Common myeloid progenitor, CD34-positive (primary cell): Measurements from ENCODE around the gene TOM1L2.

Source experiments
- CTCF ChIA-PET: fragments of 350-600 bp; sonication (Branson Sonifier 250); formaldehyde crosslinking; loops from one replicate; lab custom pipeline; 2021; ENCODE audit warnings: antibody characterized with exemption; lab: Charles Lee
- POLR2A ChIA-PET: fragments of 350-600 bp; sonication (Branson Sonifier 250); formaldehyde crosslinking; loops from one replicate; lab custom pipeline; 2021; ENCODE audit warnings: antibody characterized with exemption; lab: Charles Lee
- DNase-seq, 3 donors: peaks; one replicate each; pipeline versions ENCODE4 v3.0.0 to v3.0.0-alpha.2; 2013
- H3K27ac ChIP-seq, 2 experiments: 1 replicate in 1 of 2; 2 replicates in 1 of 2; pipeline ENCODE4 v1.7.0; 2013; ENCODE audit warnings: inconsistent platforms in 2 of 2, low read length in 2 of 2, mild to moderate bottlenecking in 2 of 2, low read depth in 1 of 2, moderate library complexity in 1 of 2; ENCODE audit not compliant: severe bottlenecking in 2 of 2, insufficient read depth in 1 of 2, poor library complexity in 1 of 2
- H3K27me3 ChIP-seq, 5 experiments: replicated peaks in 2 of 5; 1 replicate in 3 of 5; 2 replicates in 2 of 5; pipeline versions ENCODE4 v1.6.1 to v1.7.0; 2013; ENCODE audit warnings: low read length in 4 of 5, mild to moderate bottlenecking in 2 of 5, moderate library complexity in 2 of 5, inconsistent platforms in 1 of 5; ENCODE audit not compliant: insufficient read depth in 5 of 5, control insufficient read depth in 4 of 5
- H3K36me3 ChIP-seq, 4 experiments: 1 replicate in 2 of 4; 2 replicates in 2 of 4; pipeline versions ENCODE4 v1.6.1 to v1.7.0; 2013; ENCODE audit warnings: low read length in 3 of 4, control low read depth in 1 of 4, mild to moderate bottlenecking in 1 of 4; ENCODE audit not compliant: control insufficient read depth in 4 of 4, insufficient read depth in 4 of 4
- H3K4me1 ChIP-seq, 4 experiments: 1 replicate in 3 of 4; 2 replicates in 1 of 4; pipeline versions ENCODE4 v1.6.1 to v1.7.1; 2013; ENCODE audit warnings: low read length in 3 of 4, mild to moderate bottlenecking in 3 of 4, control low read depth in 1 of 4, inconsistent platforms in 1 of 4, moderate library complexity in 1 of 4; ENCODE audit not compliant: control insufficient read depth in 4 of 4, insufficient read depth in 4 of 4; ENCODE audit errors: control extremely low read depth in 1 of 4
- H3K4me3 ChIP-seq, 7 experiments: 1 replicate in 4 of 7; 2 replicates in 3 of 7; pipeline versions ENCODE4 v1.5.1 to v1.7.0; 2013; ENCODE audit warnings: mild to moderate bottlenecking in 7 of 7, low read length in 6 of 7, moderate library complexity in 6 of 7, inconsistent platforms in 2 of 7, low read depth in 2 of 7, control low read depth in 1 of 7; ENCODE audit not compliant: insufficient read depth in 4 of 7, control insufficient read depth in 1 of 7; ENCODE audit errors: extremely low read depth in 1 of 7
- H3K9me3 ChIP-seq, 5 experiments: 1 replicate in 4 of 5; 2 replicates in 1 of 5; pipeline versions ENCODE4 v1.6.1 to v1.7.1; 2013; ENCODE audit warnings: low read length in 4 of 5, mild to moderate bottlenecking in 2 of 5, inconsistent platforms in 1 of 5, low read depth in 1 of 5, moderate library complexity in 1 of 5; ENCODE audit not compliant: control insufficient read depth in 4 of 5, insufficient read depth in 2 of 5; ENCODE audit errors: control extremely low read depth in 1 of 5
- WGBS: methylation state at CpG from one replicate; pipeline ENCODE4 v1.1.5; 2013; ENCODE audit not compliant: insufficient coverage; 5-methylcytosine and 5-hydroxymethylcytosine counted together

TOM1L2 gene

DNA sequence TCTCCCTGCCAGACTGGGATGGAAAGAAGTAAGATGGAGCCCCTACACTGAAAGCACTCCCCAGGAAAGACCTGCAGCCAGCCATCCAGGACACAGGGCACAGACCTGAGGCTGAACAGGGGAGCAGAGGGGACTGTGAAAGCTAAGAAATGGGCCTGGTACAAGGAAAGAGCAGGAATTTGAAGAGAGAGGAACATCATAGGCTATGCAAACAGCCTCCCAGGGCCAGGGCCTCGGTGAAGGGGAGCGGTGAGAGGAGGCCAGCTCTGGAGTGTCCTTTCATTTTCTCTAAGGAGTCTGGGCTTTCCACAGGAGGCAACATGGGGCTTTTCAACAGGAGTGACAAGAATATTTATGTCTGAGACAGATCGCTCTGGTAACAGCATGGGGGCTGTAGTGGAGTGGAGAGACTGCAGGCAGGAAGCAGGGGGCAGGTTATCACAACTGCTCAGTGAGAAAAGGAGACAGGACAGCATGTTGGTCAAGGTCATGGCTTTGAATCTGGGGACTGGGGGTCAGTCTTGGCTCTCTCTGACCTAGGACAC is 50.1 kb downstream of the TOM1L2 start:
- Histone ChIP-seq H3K27me3 (no peaks in the 10 kb centered on the region), H3K27ac (peak overlapping the region in 1 of 2 experiments; percentile 4), H3K4me1 (peaks cover 5 to 28% (median 9%) of the 10 kb centered on the region in 4 experiments), H3K36me3 (no peaks in the 10 kb centered on the region), H3K4me3 (no peak overlapping the region), H3K9me3 (no peaks in the 10 kb centered on the region)
- DNase-seq, result no peak
- CTCF ChIA-PET, result interaction anchor here (1.2 to 2.5 kb wide), 3 partner anchors 12 to 30 kb away, joined by 3 to 8 read pairs (median 7); no protein-coding TSS in a partner anchor
- POLR2A ChIA-PET, result no interaction called here
- 60% methylated on average over 3 of the region's 3 CpGs for WGBS

DNA sequence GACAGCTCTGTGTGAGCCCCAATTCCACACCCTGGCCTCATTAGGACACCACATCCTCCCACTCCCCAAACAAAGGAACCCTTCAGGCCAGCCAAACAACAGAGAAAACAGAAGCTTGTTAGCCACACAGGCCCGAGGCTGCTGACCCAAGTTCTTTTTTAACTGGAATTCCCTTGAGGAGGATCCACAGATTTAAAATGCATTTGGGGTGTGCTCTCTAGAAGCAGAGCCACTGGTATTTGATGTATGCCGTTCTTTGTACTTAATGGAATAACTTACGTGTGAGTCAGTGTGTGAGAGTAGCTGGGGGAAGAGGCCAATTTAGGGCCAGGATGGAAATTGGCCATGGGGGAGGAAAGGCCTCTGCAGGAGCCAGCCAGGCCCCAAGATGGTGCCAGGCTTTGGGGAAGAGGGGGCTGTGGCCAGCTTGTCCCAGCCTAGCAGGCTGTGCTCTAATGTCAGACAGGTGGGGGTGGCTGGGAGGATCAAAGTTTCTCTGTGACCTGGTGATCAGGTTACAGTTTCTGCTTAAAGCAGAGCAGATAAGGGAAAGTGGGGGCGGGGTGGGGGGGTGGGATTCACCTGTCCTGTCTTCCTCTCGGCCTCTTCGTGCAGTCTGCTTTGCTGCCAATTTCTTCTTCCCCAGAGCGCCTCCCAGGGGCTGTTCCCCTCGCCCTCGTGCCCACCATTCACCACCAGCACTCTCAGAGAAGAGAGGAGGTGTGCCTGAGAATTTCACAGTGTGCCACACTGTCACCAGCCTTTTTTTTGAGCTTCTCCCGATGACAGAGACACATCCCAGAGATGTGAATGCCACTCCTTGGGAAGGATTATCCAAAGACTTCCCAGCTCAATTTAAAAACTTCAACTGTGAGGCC is 50.8 kb downstream of the TOM1L2 start:
- 97% methylated on average over 8 of the region's 10 CpGs for WGBS
- Histone ChIP-seq H3K4me3 (no peak overlapping the region), H3K27ac (peak overlapping the region in 1 of 2 experiments; percentile 4), H3K9me3 (no peaks in the 10 kb centered on the region), H3K36me3 (no peaks in the 10 kb centered on the region), H3K4me1 (peaks cover 5 to 28% (median 9%) of the 10 kb centered on the region in 4 experiments), H3K27me3 (no peaks in the 10 kb centered on the region)
- CTCF ChIA-PET, result interaction anchor here (0.9 to 2.5 kb wide), 6 partner anchors 12 to 83 kb away, joined by 3 to 8 read pairs (median 4); no protein-coding TSS in a partner anchor
- no peak for DNase-seq
- POLR2A ChIA-PET, result no interaction called here

DNA sequence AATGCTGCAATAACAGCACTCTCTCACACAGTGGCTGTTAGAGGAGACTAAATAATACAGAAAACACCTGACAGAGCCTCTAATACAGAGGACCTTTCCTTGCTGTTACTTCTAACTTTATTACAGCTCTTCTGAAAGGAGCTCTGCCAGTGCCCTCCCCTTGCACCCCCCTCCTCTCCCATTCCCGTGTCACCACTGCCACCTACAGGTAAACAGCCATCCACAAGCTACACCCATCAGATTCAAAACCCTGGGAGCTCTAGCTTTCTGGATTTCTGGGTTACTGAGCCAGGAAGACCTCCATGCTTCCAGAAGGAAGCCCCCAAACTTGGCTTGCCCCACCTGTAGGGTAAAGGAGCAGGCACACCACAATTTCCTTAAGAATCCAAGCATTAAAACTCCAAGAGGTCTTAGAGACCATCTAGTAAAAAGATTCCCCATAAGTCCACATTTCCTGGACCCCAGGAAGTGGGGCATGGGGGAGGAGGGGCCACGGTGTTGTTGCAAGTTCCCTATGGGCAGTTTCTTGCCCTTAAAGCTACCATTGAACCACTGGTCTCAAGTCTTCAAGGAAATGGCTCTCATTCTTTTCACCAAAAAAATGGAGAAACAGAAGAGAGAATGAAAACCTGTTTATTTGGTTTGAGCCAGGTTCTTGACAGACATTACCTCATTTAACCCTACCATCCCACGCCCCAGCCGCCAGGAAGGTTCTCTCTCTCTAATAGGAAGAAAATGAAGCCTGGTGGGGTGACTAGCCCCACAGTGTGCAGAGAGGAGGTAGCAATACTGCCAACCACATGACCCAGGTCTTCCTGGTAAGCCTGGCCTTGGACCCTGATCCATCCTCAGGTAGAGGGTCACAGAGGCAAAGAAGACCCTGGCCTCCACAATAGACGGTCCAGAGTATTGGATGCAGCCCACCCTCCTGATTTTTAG is 52.8 kb downstream of the TOM1L2 start:
- ChIA-PET CTCF (interaction anchor here (0.7 to 3.4 kb wide), 23 partner anchors 9 to 239 kb away, joined by 3 to 17 read pairs (median 4); partner anchors contain the start of gene RAI1), POLR2A (no interaction called here)
- Histone ChIP-seq H3K27me3 (no peaks in the 10 kb centered on the region), H3K4me1 (peaks cover 5 to 30% (median 10%) of the 10 kb centered on the region in 4 experiments), H3K4me3 (no peak overlapping the region), H3K27ac (no peak overlapping the region), H3K9me3 (no peaks in the 10 kb centered on the region), H3K36me3 (no peaks in the 10 kb centered on the region)
- peak; percentile 68 to 84 (median 79) for DNase-seq
- 33% methylated on average over 3 of the region's 5 CpGs for WGBS

DNA sequence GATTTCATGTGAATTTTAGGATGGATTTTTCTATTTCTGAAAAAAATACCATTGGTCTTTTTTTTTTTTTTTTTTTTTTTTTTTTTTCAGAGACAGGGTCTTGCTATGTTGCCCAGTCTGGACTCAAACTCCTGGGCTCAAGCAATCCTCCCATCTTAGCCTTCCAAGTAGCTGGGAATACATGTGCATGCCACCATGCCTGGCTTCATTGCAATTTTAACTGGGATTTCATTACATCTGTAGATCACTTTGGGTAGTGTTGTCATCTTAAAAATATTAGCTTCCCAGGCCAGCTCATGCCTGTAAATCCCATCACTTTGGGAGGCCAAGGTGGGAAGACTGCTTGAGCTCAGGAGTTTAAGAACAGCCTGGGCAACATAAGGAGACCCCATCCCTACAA is 54.8 kb downstream of the TOM1L2 start:
- ChIA-PET POLR2A (no interaction called here), CTCF (interaction anchor here (3.2 to 3.4 kb wide), 2 partner anchors 26 to 105 kb away, joined by 16 to 17 read pairs; no protein-coding TSS in a partner anchor)
- H3K27me3 ChIP-seq, result no peaks in the 10 kb centered on the region
- H3K27ac ChIP-seq, result no peak overlapping the region
- no peaks in the 10 kb centered on the region for H3K36me3 ChIP-seq
- no peak overlapping the region for H3K4me3 ChIP-seq
- DNase-seq, result no peak
- H3K9me3 ChIP-seq, result no peaks in the 10 kb centered on the region
- H3K4me1 ChIP-seq, result peaks cover 5 to 33% (median 14%) of the 10 kb centered on the region in 4 experiments

DNA sequence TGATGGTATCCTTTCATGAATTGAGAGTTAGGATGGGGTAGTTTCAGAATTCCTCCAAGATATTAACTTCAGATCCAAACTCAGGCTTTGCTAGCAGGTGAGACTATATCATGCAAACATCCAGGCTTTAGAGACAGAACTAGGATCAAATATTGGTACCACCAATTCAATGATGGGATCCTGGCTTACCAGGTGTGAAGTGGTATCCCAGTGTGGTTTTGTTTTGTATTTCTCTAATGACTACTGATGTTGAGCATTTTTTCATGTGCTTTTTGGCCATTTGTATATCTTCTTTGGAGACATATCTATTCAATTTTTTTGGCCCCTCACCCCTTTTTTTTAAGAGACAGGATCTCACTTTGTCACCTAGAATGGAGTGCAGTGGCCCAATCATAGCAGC is 57.0 kb downstream of the TOM1L2 start:
- ChIA-PET CTCF (interaction anchor here (0.9 to 1.2 kb wide), 2 partner anchors 9 to 103 kb away, joined by 3 to 4 read pairs; no protein-coding TSS in a partner anchor), POLR2A (no interaction called here)
- DNase-seq, result no peak
- Histone ChIP-seq H3K36me3 (no peaks in the 10 kb centered on the region), H3K27me3 (no peaks in the 10 kb centered on the region), H3K4me1 (peaks cover 5 to 19% (median 11%) of the 10 kb centered on the region in 4 experiments), H3K4me3 (no peak overlapping the region), H3K27ac (no peak overlapping the region), H3K9me3 (no peaks in the 10 kb centered on the region)

DNA sequence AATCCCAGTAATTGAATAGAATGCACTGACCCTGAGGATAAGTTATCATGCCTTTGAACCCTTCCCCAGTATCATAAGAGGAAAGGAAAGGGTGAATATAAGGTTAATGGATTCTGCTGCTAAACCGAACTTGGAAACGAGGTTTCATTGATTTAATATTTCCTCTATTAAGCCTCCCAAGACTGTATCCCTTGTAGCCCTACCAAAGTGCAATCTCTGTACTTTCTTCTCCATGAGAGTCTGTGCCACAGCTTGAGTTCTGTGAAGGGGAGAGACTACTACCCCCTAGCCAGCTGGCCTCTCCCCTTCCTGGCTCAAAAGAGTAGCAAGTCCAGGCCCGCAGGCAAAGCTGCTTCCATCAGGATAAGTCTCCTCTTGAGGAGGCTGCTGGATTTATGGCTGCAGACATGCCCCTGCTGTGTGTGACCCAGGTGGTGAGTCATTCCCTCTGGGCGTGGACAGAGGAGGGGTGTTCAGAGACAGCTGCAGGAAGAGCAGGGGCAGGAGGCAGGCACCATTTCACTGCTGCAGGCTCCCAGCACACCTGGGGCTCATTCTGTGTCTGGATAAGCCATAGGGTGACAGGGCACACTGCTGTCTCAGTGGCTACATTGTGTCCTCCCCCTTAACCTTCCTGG is 58.4 kb downstream of the TOM1L2 start:
- no peaks in the 10 kb centered on the region for H3K9me3 ChIP-seq
- H3K4me1 ChIP-seq, result peaks cover 0 to 10% (median 5%) of the 10 kb centered on the region in 4 experiments
- H3K36me3 ChIP-seq, result no peaks in the 10 kb centered on the region
- no peaks in the 10 kb centered on the region for H3K27me3 ChIP-seq
- ChIA-PET POLR2A (no interaction called here), CTCF (interaction anchor here (1.1 kb wide), 1 partner anchor 25 kb away, joined by 3 read pairs; no protein-coding TSS in a partner anchor)
- H3K27ac ChIP-seq, result no peak overlapping the region
- H3K4me3 ChIP-seq, result no peak overlapping the region
- 20% methylated on average over 2 of the region's 4 CpGs for WGBS
- peak; percentile 28 to 83 (median 74) for DNase-seq
